ENCODE data around the gene JAK1. TPM values are rescaled to one million over a fixed set of nuclear protein-coding genes. Genes with fewer than 3 reads are reported as not detected.

The JAK1 gene
- total RNA-seq, 1 experiment from 2014 or later = 138 TPM

GRCh38 chr1:64844175-64844574 lies 122.2 kb downstream of the JAK1 start:
- CTCF ChIA-PET = no interaction called here

GRCh38 chr1:64843675-64844074 lies 122.7 kb downstream of the JAK1 start:
- Histone ChIP-seq H3K4me3 (ENCODE audit: low read depth in 2 of 2, low read length in 2 of 2) (no peak overlapping the region), H3K36me3 (ENCODE audit: control insufficient read depth, insufficient read depth, low read length) (peaks cover 7% of the 10 kb centered on the region), H3K4me1 (ENCODE audit: control insufficient read depth, insufficient read depth, low read length) (no peaks in the 10 kb centered on the region), H3K27ac (ENCODE audit: low read length) (no peak overlapping the region), H3K27me3 (ENCODE audit: control insufficient read depth, insufficient read depth, low read length) (no peaks in the 10 kb centered on the region), H3K9me3 (ENCODE audit: control insufficient read depth, insufficient read depth, low read depth, low read length) (no peaks in the 10 kb centered on the region)
- ATAC-seq (no peak), DNase-seq (ENCODE audit: low read depth, low spot score) (no peak)
- POLR2A ChIA-PET = no interaction called here
- CTCF ChIA-PET = no interaction called here
- in situ Hi-C loops (cut with HindIII; ENCODE audit: low pct_unique_long_range_greater_than_20kb, low sequenced_read_pairs) = no loop called here
- no TSS peak for BruUV-seq (replicated peaks)
- intact Hi-C loops (cut with micrococcal nuclease; ENCODE audit: unreplicated experiment) = no loop called here
- TF ChIP-seq POLR2AphosphoS5 (IDR thresholded peaks at IDR 0.05; ENCODE audit: low read depth, low read length) (no peak), TCF7L2 (IDR thresholded peaks at IDR 0.05; ENCODE audit: low read depth, low read length) (no peak), CTCF (IDR thresholded peaks at IDR 0.05) (no peak), SIN3A (IDR thresholded peaks at IDR 0.05; ENCODE audit: borderline replicate concordance, insufficient read depth, low read depth, low read length) (no peak), REST (IDR thresholded peaks at IDR 0.05; ENCODE audit: insufficient read depth in 1 of 2, low read depth in 2 of 2, low read length in 1 of 2) (no peak)

More at GRCh38 chr1:64844175-64844574, 122.2 kb downstream of the JAK1 start:
- Histone ChIP-seq H3K36me3 (ENCODE audit: control insufficient read depth, insufficient read depth, low read length) (peaks cover 7% of the 10 kb centered on the region), H3K27ac (ENCODE audit: low read length) (no peak overlapping the region), H3K27me3 (ENCODE audit: control insufficient read depth, insufficient read depth, low read length) (no peaks in the 10 kb centered on the region), H3K4me1 (ENCODE audit: control insufficient read depth, insufficient read depth, low read length) (no peaks in the 10 kb centered on the region), H3K4me3 (ENCODE audit: low read depth in 2 of 2, low read length in 2 of 2) (no peak overlapping the region), H3K9me3 (ENCODE audit: control insufficient read depth, insufficient read depth, low read depth, low read length) (no peaks in the 10 kb centered on the region)
- intact Hi-C loops (cut with micrococcal nuclease; ENCODE audit: unreplicated experiment) (no loop called here), in situ Hi-C loops (cut with HindIII; ENCODE audit: low pct_unique_long_range_greater_than_20kb, low sequenced_read_pairs) (no loop called here)
- POLR2A ChIA-PET = no interaction called here
- TF ChIP-seq SIN3A (IDR thresholded peaks at IDR 0.05; ENCODE audit: borderline replicate concordance, insufficient read depth, low read depth, low read length) = no peak
- no peak for TF ChIP-seq TCF7L2 (IDR thresholded peaks at IDR 0.05; ENCODE audit: low read depth, low read length)
- TF ChIP-seq POLR2AphosphoS5 (IDR thresholded peaks at IDR 0.05; ENCODE audit: low read depth, low read length) = no peak
- TF ChIP-seq REST (IDR thresholded peaks at IDR 0.05; ENCODE audit: insufficient read depth in 1 of 2, low read depth in 2 of 2, low read length in 1 of 2) = no peak
- no peak for TF ChIP-seq CTCF (IDR thresholded peaks at IDR 0.05)
- DNase-seq (ENCODE audit: low read depth, low spot score) = no peak
- BruUV-seq (replicated peaks) = no TSS peak
- ATAC-seq = no peak

All from Panc1 (cell line).